SK-N-SH treated with all-trans-retinoic acid at 6 μM for 48 hours (cell line): Measurements from ENCODE around the gene B3GLCT.

Source experiments
- CSDC2 ChIP-seq: fragments of 250-450 bp; sonication (Bioruptor Pico); IDR thresholded peaks from 2 replicates; pipeline ENCODE4 v1.5.0; 2020; ENCODE audit warnings: mild to moderate bottlenecking, moderate library complexity
- GLIS3 ChIP-seq: fragments of 250-450 bp; sonication (Bioruptor Pico); IDR thresholded peaks from 2 replicates; pipeline ENCODE4 v1.5.0; 2020; ENCODE audit warnings: mild to moderate bottlenecking, moderate library complexity
- ISL1 ChIP-seq: fragments of 250-450 bp; sonication (Bioruptor Pico); IDR thresholded peaks from 2 replicates; pipeline ENCODE4 v2.1.2; 2022; ENCODE audit warnings: mild to moderate bottlenecking, moderate library complexity
- TCF4 ChIP-seq: fragments of 250-450 bp; sonication (Bioruptor Pico); IDR thresholded peaks from 2 replicates; pipeline ENCODE4 v1.8.0; 2021; ENCODE audit warnings: mild to moderate bottlenecking, moderate library complexity, borderline replicate concordance
- ZFP3 ChIP-seq: fragments of 250-450 bp; sonication (Bioruptor Pico); IDR thresholded peaks from 2 replicates; pipeline ENCODE4 v1.5.0; 2020; ENCODE audit warnings: mild to moderate bottlenecking, moderate library complexity
- ZFP30 ChIP-seq: fragments of 450-650 bp; formaldehyde crosslinking; IDR thresholded peaks from 2 replicates; pipeline ENCODE4 v1.5.0; 2022; ENCODE audit warnings: mild to moderate bottlenecking, moderate library complexity
- ZNF565 ChIP-seq: fragments of 450-650 bp; formaldehyde crosslinking; conservative IDR thresholded peaks from 2 replicates; pipeline ENCODE4 v1.5.0; 2020; ENCODE audit warnings: low read depth, mild to moderate bottlenecking, moderate library complexity
- TF ChIP-seq, protein P1 (sequence below): fragments of 250-450 bp; sonication (Bioruptor Pico); IDR thresholded peaks from 2 replicates; pipeline ENCODE4 v1.5.1; 2020; ENCODE audit warnings: low read depth, mild to moderate bottlenecking, moderate library complexity
- TF ChIP-seq, protein P2 (sequence below): fragments of 250-450 bp; sonication (Bioruptor Pico); IDR thresholded peaks from 2 replicates; pipeline ENCODE4 v1.8.0; 2020; ENCODE audit warnings: mild to moderate bottlenecking, moderate library complexity, borderline replicate concordance

DNA sequence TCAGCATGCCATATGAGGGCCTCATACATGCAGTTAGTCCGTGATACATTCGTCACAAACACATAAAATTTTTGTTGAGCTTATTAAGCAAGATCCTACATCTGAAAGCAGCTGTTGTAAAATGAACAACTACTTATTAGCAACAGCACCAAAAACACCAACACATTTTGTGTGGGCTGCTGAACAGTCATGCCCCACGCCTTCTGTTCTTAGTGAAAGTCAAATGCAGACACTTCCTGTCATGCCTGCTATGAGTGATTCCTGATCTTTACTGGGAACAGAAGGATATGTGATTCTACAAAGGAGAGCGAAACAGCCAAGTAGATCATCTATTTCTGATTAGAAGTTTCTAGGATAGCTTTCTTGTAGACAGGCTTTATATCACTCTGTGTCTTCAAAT is 4.2 kb upstream of the B3GLCT start:
- TF ChIP-seq, protein P1, sequence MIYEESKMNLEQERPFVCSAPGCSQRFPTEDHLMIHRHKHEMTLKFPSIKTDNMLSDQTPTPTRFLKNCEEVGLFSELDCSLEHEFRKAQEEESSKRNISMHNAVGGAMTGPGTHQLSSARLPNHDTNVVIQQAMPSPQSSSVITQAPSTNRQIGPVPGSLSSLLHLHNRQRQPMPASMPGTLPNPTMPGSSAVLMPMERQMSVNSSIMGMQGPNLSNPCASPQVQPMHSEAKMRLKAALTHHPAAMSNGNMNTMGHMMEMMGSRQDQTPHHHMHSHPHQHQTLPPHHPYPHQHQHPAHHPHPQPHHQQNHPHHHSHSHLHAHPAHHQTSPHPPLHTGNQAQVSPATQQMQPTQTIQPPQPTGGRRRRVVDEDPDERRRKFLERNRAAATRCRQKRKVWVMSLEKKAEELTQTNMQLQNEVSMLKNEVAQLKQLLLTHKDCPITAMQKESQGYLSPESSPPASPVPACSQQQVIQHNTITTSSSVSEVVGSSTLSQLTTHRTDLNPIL (CRISPR knock-in tag) = no peak
- no peak for TF ChIP-seq GLIS3 (CRISPR knock-in tag)
- no peak for TF ChIP-seq ZFP30 (CRISPR knock-in tag)
- TF ChIP-seq ISL1 = no peak
- TF ChIP-seq, protein P2, sequence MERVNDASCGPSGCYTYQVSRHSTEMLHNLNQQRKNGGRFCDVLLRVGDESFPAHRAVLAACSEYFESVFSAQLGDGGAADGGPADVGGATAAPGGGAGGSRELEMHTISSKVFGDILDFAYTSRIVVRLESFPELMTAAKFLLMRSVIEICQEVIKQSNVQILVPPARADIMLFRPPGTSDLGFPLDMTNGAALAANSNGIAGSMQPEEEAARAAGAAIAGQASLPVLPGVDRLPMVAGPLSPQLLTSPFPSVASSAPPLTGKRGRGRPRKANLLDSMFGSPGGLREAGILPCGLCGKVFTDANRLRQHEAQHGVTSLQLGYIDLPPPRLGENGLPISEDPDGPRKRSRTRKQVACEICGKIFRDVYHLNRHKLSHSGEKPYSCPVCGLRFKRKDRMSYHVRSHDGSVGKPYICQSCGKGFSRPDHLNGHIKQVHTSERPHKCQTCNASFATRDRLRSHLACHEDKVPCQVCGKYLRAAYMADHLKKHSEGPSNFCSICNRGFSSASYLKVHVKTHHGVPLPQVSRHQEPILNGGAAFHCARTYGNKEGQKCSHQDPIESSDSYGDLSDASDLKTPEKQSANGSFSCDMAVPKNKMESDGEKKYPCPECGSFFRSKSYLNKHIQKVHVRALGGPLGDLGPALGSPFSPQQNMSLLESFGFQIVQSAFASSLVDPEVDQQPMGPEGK (CRISPR knock-in tag) = no peak
- no peak for TF ChIP-seq CSDC2 (CRISPR knock-in tag)
- no peak for TF ChIP-seq ZFP3 (CRISPR knock-in tag)
- no peak for TF ChIP-seq ZNF565 (CRISPR knock-in tag)
- TF ChIP-seq TCF4 (CRISPR knock-in tag) = no peak
